A549 (cell line): ENCODE data around the gene PPP2R5A. TPM values are rescaled to one million over a fixed set of nuclear protein-coding genes. Genes with fewer than 3 reads are reported as not detected.
A peak's percentile ranks its signal among the peaks of the same experiment; 100 is the strongest.

Experiments
- ATAC-seq, 2 experiments: fragments of 200-7000 bp in 1 of 2; fragments of >200 bp in 1 of 2; cut with Nextera tagmentation in 1 of 2; cut with Tn5 transposase in 1 of 2; 3 replicates each; pipeline versions ENCODE4 v1.8.0 to v1.9.1; 2018 to 2020; ENCODE audit warnings: mild to moderate bottlenecking in 1 of 2, moderate library complexity in 1 of 2
- CTCF ChIA-PET: fragments of 300-600 bp; sonication (Branson Sonifier 250); formaldehyde crosslinking; extraction: SDS; loops from one replicate; lab custom pipeline; 2021; ENCODE audit warnings: antibody characterized with exemption, inconsistent platforms; lab: Yijun Ruan, JAX
- POLR2A ChIA-PET: fragments of 350-600 bp; formaldehyde crosslinking; extraction: SDS; loops from one replicate; lab custom pipeline; 2021; ENCODE audit warnings: antibody characterized with exemption, inconsistent platforms; lab: Yijun Ruan, JAX
- DNase-seq, 2 experiments: peaks; one replicate each; pipeline versions ENCODE4 v3.0.0 to v3.0.0-alpha.2; 2011 to 2016; ENCODE audit warnings: low read depth in 1 of 2, low spot score in 1 of 2
- FAIRE-seq: peaks from 2 replicates; lab custom pipeline; 2011; peaks lifted over from hg19 to GRCh38; lab: Jason Lieb, UNC
- H3K27ac ChIP-seq, 2 experiments: fragments of >200 bp; sonication (Bioruptor Twin); formaldehyde crosslinking; 3 replicates each; pipeline ENCODE4 v1.5.1; 2016 to 2017
- H3K4me1 ChIP-seq: fragments of >200 bp; sonication (Bioruptor Twin); formaldehyde crosslinking; 3 replicates; pipeline ENCODE4 v1.6.1; 2016
- H3K4me2 ChIP-seq: fragments of >200 bp; sonication (Bioruptor Twin); formaldehyde crosslinking; 3 replicates; pipeline ENCODE4 v1.6.1; 2016
- H3K4me3 ChIP-seq: fragments of >200 bp; sonication (Bioruptor Twin); formaldehyde crosslinking; 3 replicates; pipeline ENCODE4 v1.5.1; 2016
- H3K9me3 ChIP-seq: fragments of >200 bp; sonication (Bioruptor Twin); formaldehyde crosslinking; 3 replicates; pipeline ENCODE4 v1.6.1; 2016
- BHLHE40 ChIP-seq: IDR thresholded peaks from 2 replicates; pipeline ENCODE4 v1.6.1; 2012; ENCODE audit warnings: low read depth, low read length, inconsistent platforms
- CBX8 ChIP-seq: fragments of 200-600 bp; sonication (generic); IDR thresholded peaks from 2 replicates; pipeline ENCODE4 v1.6.1; 2016
- CEBPB ChIP-seq, 2 experiments: fragments of >200 bp in 1 of 2; sonication (Bioruptor Twin) in 1 of 2; formaldehyde crosslinking in 1 of 2; IDR thresholded peaks; 2 replicates each; pipeline ENCODE4 v1.6.1; 2012 to 2016
- FOXS1 ChIP-seq: fragments of 250-450 bp; sonication (Bioruptor Pico); IDR thresholded peaks from 2 replicates; pipeline ENCODE4 v1.5.0; 2020; ENCODE audit warnings: mild to moderate bottlenecking, moderate library complexity
- GATA3 ChIP-seq: IDR thresholded peaks from 2 replicates; pipeline ENCODE4 v1.6.1; 2012; ENCODE audit warnings: borderline replicate concordance
- HDAC2 ChIP-seq: fragments of 200-600 bp; sonication (generic); IDR thresholded peaks from 2 replicates; pipeline ENCODE4 v1.6.1; 2016
- HEYL ChIP-seq: fragments of 250-450 bp; sonication (Bioruptor Pico); IDR thresholded peaks from 2 replicates; pipeline ENCODE4 v1.8.0; 2021; ENCODE audit warnings: mild to moderate bottlenecking, moderate library complexity
- HOXB13 ChIP-seq: fragments of 250-450 bp; sonication (Bioruptor Pico); IDR thresholded peaks from 2 replicates; pipeline ENCODE4 v1.5.0; 2020; ENCODE audit warnings: low read depth, mild to moderate bottlenecking, moderate library complexity
- KDM1A ChIP-seq: fragments of 200-600 bp; sonication (generic); IDR thresholded peaks from 2 replicates; pipeline ENCODE4 v1.6.1; 2016; ENCODE audit warnings: low read depth, mild to moderate bottlenecking
- MAZ ChIP-seq: fragments of 150-350 bp; IDR thresholded peaks from 2 replicates; pipeline ENCODE4 v1.6.1; 2014; ENCODE audit warnings: antibody characterized with exemption, low read depth, low read length, borderline replicate concordance
- POLR2A ChIP-seq: IDR thresholded peaks from 2 replicates; pipeline ENCODE4 v1.6.1; 2012; ENCODE audit warnings: mild to moderate bottlenecking, low read length
- POLR2AphosphoS2 ChIP-seq: conservative IDR thresholded peaks from 2 replicates; pipeline ENCODE4 v1.6.1; 2012; ENCODE audit warnings: low read length, improper control_type of control experiment, inconsistent platforms
- RAD21 ChIP-seq, 2 experiments: fragments of >200 bp in 1 of 2; sonication (Bioruptor Twin) in 1 of 2; formaldehyde crosslinking in 1 of 2; IDR thresholded peaks in 1 of 2; conservative IDR thresholded peaks in 1 of 2; 2 replicates in 1 of 2; 3 replicates in 1 of 2; pipeline ENCODE4 v1.6.1; 2012 to 2018; ENCODE audit warnings: inconsistent platforms in 1 of 2
- RCOR1 ChIP-seq: fragments of 150-350 bp; IDR thresholded peaks from 2 replicates; pipeline ENCODE4 v1.6.1; 2014; ENCODE audit warnings: antibody characterized with exemption, low read length, low read depth
- SMC3 ChIP-seq: fragments of >200 bp; sonication (Bioruptor Twin); formaldehyde crosslinking; IDR thresholded peaks from 3 replicates; pipeline ENCODE4 v1.6.1; 2018; ENCODE audit warnings: inconsistent platforms
- SREBF2 ChIP-seq: fragments of 450-650 bp; IDR thresholded peaks from 2 replicates; pipeline ENCODE4 v1.6.1; 2014; ENCODE audit warnings: mild to moderate bottlenecking, moderate library complexity
- TFCP2L1 ChIP-seq: fragments of 250-450 bp; sonication (Bioruptor Pico); IDR thresholded peaks from 2 replicates; pipeline ENCODE4 v1.5.0; 2021; ENCODE audit warnings: mild to moderate bottlenecking
- ZFP36 ChIP-seq: fragments of 450-650 bp; IDR thresholded peaks from 2 replicates; pipeline ENCODE4 v1.6.1; 2014; ENCODE audit warnings: borderline replicate concordance; ENCODE audit not compliant: partially characterized antibody
- WGBS: methylation state at CpG from one replicate; pipeline ENCODE4 v1.1.6; 2017; ENCODE audit errors: missing lambda C conversion rate; 5-methylcytosine and 5-hydroxymethylcytosine counted together
- polyA plus RNA-seq, 4 experiments: library from polyadenylated mRNA; depleted of rRNA in 3 of 4; stranded (reverse); fragments of >200 nt; fragmentation: RNase III in 1 of 4; extraction: RNeasy Plus Mini Kit Qiagen cat#74134 plus additional on column Dnase treatment in 1 of 4; gene quantifications; 2 replicates in 3 of 4; 3 replicates in 1 of 4; pipeline ENCODE4 v1.2.3, GENCODE V29; 2011 to 2017
- TF ChIP-seq, protein P1 (sequence below): fragments of 250-450 bp; sonication (Bioruptor Pico); IDR thresholded peaks from 2 replicates; pipeline ENCODE4 v1.5.0; 2020; ENCODE audit warnings: low read depth, mild to moderate bottlenecking, moderate library complexity
- TF ChIP-seq, protein P2 (sequence below): fragments of 200-600 bp; sonication (generic); IDR thresholded peaks from 2 replicates; pipeline ENCODE4 v1.6.1; 2016; ENCODE audit warnings: antibody characterized with exemption, mild to moderate bottlenecking, moderate library complexity
- TF ChIP-seq, protein P3 (sequence below): fragments of >200 bp; sonication (Bioruptor Twin); formaldehyde crosslinking; IDR thresholded peaks from 3 replicates; pipeline ENCODE4 v1.5.1; 2016

PPP2R5A gene
- polyA plus RNA-seq, 2 of the 4 experiments (the other 2 are of a cell fraction) = 14.9 to 37.6 TPM

DNA sequence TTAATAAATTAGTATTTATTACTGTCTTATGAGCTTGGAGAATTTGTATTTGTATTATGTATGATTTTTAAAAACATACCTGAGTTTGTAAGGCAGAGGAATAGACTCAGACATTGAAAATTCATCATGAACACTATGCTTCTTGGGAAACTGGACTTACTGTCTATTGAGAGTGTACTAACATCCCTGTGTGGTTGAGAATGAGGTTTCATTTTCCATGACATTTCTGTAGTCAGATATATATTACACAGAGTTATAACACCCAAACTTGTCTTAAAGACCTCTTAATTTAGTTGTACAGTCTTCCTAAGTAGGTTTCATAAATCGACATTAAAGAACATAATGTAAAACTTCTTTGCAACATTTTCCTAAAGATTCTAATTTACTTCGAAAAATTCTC, 30.0 kb downstream of the PPP2R5A start:
- H3K9me3 ChIP-seq = no peaks in the 10 kb centered on the region
- ChIA-PET CTCF (interaction anchor here (1.4 to 1.8 kb wide), 4 partner anchors 23 to 252 kb away, joined by 4 to 5 read pairs (median 5); no protein-coding TSS in a partner anchor), POLR2A (no interaction called here)
- H3K4me1 ChIP-seq = peaks cover 3% of the 10 kb centered on the region; the same call in 1 of the 3 replicates
- WGBS = 62% methylated on average over 2 of the region's 2 CpGs
- ATAC-seq (no peak), DNase-seq (no peak), FAIRE-seq (no peak)
- H3K4me3 ChIP-seq = no peak overlapping the region
- H3K4me2 ChIP-seq = no peak overlapping the region
- H3K27ac ChIP-seq = no peak overlapping the region
- no peak for TF ChIP-seq SREBF2
- no peak for TF ChIP-seq HEYL (CRISPR knock-in tag)
- no peak for TF ChIP-seq CBX8
- no peak for TF ChIP-seq KDM1A
- no peak for TF ChIP-seq BHLHE40
- TF ChIP-seq, protein P1, sequence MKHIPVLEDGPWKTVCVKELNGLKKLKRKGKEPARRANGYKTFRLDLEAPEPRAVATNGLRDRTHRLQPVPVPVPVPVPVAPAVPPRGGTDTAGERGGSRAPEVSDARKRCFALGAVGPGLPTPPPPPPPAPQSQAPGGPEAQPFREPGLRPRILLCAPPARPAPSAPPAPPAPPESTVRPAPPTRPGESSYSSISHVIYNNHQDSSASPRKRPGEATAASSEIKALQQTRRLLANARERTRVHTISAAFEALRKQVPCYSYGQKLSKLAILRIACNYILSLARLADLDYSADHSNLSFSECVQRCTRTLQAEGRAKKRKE (CRISPR knock-in tag) = no peak
- TF ChIP-seq POLR2A = no peak
- no peak for TF ChIP-seq RCOR1
- TF ChIP-seq HOXB13 = no peak
- no peak for TF ChIP-seq ZFP36
- TF ChIP-seq, protein P2, sequence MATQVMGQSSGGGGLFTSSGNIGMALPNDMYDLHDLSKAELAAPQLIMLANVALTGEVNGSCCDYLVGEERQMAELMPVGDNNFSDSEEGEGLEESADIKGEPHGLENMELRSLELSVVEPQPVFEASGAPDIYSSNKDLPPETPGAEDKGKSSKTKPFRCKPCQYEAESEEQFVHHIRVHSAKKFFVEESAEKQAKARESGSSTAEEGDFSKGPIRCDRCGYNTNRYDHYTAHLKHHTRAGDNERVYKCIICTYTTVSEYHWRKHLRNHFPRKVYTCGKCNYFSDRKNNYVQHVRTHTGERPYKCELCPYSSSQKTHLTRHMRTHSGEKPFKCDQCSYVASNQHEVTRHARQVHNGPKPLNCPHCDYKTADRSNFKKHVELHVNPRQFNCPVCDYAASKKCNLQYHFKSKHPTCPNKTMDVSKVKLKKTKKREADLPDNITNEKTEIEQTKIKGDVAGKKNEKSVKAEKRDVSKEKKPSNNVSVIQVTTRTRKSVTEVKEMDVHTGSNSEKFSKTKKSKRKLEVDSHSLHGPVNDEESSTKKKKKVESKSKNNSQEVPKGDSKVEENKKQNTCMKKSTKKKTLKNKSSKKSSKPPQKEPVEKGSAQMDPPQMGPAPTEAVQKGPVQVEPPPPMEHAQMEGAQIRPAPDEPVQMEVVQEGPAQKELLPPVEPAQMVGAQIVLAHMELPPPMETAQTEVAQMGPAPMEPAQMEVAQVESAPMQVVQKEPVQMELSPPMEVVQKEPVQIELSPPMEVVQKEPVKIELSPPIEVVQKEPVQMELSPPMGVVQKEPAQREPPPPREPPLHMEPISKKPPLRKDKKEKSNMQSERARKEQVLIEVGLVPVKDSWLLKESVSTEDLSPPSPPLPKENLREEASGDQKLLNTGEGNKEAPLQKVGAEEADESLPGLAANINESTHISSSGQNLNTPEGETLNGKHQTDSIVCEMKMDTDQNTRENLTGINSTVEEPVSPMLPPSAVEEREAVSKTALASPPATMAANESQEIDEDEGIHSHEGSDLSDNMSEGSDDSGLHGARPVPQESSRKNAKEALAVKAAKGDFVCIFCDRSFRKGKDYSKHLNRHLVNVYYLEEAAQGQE = no peak
- TF ChIP-seq, protein P3, sequence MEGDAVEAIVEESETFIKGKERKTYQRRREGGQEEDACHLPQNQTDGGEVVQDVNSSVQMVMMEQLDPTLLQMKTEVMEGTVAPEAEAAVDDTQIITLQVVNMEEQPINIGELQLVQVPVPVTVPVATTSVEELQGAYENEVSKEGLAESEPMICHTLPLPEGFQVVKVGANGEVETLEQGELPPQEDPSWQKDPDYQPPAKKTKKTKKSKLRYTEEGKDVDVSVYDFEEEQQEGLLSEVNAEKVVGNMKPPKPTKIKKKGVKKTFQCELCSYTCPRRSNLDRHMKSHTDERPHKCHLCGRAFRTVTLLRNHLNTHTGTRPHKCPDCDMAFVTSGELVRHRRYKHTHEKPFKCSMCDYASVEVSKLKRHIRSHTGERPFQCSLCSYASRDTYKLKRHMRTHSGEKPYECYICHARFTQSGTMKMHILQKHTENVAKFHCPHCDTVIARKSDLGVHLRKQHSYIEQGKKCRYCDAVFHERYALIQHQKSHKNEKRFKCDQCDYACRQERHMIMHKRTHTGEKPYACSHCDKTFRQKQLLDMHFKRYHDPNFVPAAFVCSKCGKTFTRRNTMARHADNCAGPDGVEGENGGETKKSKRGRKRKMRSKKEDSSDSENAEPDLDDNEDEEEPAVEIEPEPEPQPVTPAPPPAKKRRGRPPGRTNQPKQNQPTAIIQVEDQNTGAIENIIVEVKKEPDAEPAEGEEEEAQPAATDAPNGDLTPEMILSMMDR = no peak
- no peak for TF ChIP-seq POLR2AphosphoS2
- TF ChIP-seq CEBPB (IDR thresholded peaks at IDR 0.05) = no peak
- no peak for TF ChIP-seq HDAC2
- TF ChIP-seq GATA3 = no peak
- no peak for TF ChIP-seq FOXS1 (CRISPR knock-in tag)
- no peak for TF ChIP-seq TFCP2L1 (CRISPR knock-in tag)
- no peak for TF ChIP-seq SMC3

DNA sequence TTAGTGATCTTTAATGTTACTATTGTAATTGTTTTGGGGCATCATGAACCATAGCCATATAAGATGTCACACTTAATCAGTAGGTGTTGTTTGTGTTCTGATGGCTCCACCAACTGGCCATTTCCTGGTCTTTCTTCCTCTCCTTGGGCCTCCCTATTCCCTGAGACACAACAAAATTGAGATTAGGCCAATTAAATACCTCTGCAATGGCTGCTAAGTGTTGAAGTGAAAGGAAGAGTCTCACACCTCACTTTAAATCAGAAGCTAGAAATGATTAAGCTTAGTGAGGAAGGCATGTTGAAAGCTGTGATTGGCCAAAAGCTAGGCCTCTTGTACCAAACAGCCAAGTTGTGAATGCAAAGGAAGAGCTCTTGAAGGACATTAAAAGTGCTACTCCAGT, 30.7 kb downstream of the PPP2R5A start:
- Histone ChIP-seq H3K4me1 (no peaks in the 10 kb centered on the region; the same call in 2 of the 3 replicates), H3K4me3 (no peak overlapping the region), H3K9me3 (no peaks in the 10 kb centered on the region), H3K4me2 (no peak overlapping the region), H3K27ac (no peak overlapping the region)
- DNase-seq = peak in 1 of 2 experiments; percentile 45
- FAIRE-seq = no peak
- TF ChIP-seq MAZ = no peak
- TF ChIP-seq, protein P3 = peak; percentile 46
- peak; percentile 27; the same call in 1 of the 3 replicates for TF ChIP-seq SMC3
- TF ChIP-seq RAD21 (conservative IDR thresholded peaks at IDR 0.05 in 1 of 2, IDR thresholded peaks at IDR 0.05 in 1 of 2) = peak; percentile 52 to 66
- CTCF ChIA-PET = interaction anchor here (0.6 to 1.0 kb wide), 4 partner anchors 43 to 254 kb away, joined by 3 to 5 read pairs (median 4); no protein-coding TSS in a partner anchor
- POLR2A ChIA-PET = no interaction called here
- ATAC-seq = peak; percentile 59 to 78; a peak in 4 of 6 replicates
